Fibroblast of lung (primary cell): ENCODE results near the gene CUL3. TPM values are rescaled to one million over a fixed set of nuclear protein-coding genes. Genes with fewer than 3 reads are reported as not detected.

Experiments used
- DNase-seq, 2 donors: peaks; one replicate each; pipeline versions ENCODE4 v3.0.0 to v3.0.0-alpha.2; 2010; ENCODE audit warnings: low read depth in 2 of 2
- H2AFZ ChIP-seq: 2 replicates; pipeline ENCODE4 v1.5.1; 2012; ENCODE audit warnings: low read length, control low read depth, inconsistent platforms
- H3K27ac ChIP-seq: 2 replicates; pipeline ENCODE4 v1.5.1; 2011; ENCODE audit warnings: low read length, control low read depth; ENCODE audit not compliant: insufficient read depth
- H3K27me3 ChIP-seq: 2 replicates; pipeline ENCODE4 v1.5.1; 2011; ENCODE audit warnings: mild to moderate bottlenecking, low read length; ENCODE audit not compliant: control insufficient read depth, insufficient read depth
- H3K36me3 ChIP-seq: 2 replicates; pipeline ENCODE4 v1.5.1; 2011; ENCODE audit warnings: low read length; ENCODE audit not compliant: control insufficient read depth, insufficient read depth
- H3K4me1 ChIP-seq: 2 replicates; pipeline ENCODE4 v1.5.1; 2011; ENCODE audit warnings: low read length; ENCODE audit not compliant: control insufficient read depth, insufficient read depth; ENCODE audit errors: extremely low read depth
- H3K4me2 ChIP-seq: 2 replicates; pipeline ENCODE4 v1.5.1; 2011; ENCODE audit warnings: low read length, control low read depth; ENCODE audit not compliant: insufficient read depth; ENCODE audit errors: extremely low read depth
- H3K4me3 ChIP-seq, 4 experiments: fragments of 200-600 bp in 1 of 4; sonication (generic) in 1 of 4; replicated peaks in 1 of 4; 2 replicates each; pipeline ENCODE4 v1.5.1; 2011 to 2016; ENCODE audit warnings: low read length in 4 of 4, low read depth in 3 of 4, mild to moderate bottlenecking in 3 of 4, control low read depth in 2 of 4, inconsistent platforms in 1 of 4, mixed read lengths in 1 of 4; ENCODE audit not compliant: insufficient read depth in 1 of 4; ENCODE audit errors: control extremely low read depth in 1 of 4
- H3K79me2 ChIP-seq: 2 replicates; pipeline ENCODE4 v1.5.1; 2012; ENCODE audit warnings: mild to moderate bottlenecking, low read length, inconsistent platforms; ENCODE audit not compliant: control insufficient read depth, insufficient read depth
- H3K9ac ChIP-seq: 2 replicates; pipeline ENCODE4 v1.5.1; 2011; ENCODE audit warnings: mild to moderate bottlenecking, low read length, control low read depth; ENCODE audit not compliant: insufficient read depth
- H3K9me3 ChIP-seq: 2 replicates; pipeline ENCODE4 v1.5.1; 2012; ENCODE audit warnings: low read depth, low read length; ENCODE audit not compliant: control insufficient read depth, insufficient read depth
- H4K20me1 ChIP-seq: 2 replicates; pipeline ENCODE4 v1.5.1; 2011; ENCODE audit warnings: low read length; ENCODE audit not compliant: control insufficient read depth, insufficient read depth; ENCODE audit errors: extremely low read depth
- EZH2 ChIP-seq: IDR thresholded peaks from 2 replicates; pipeline ENCODE4 v1.5.1; 2012; ENCODE audit warnings: low read length, control low read depth, mild to moderate bottlenecking; ENCODE audit errors: missing control alignments
- polyA plus RNA-seq, 2 donors: library from polyadenylated mRNA; depleted of rRNA in 1 of 2; stranded (reverse) in 1 of 2; unstranded in 1 of 2; fragments of >200 nt; gene quantifications; 2 replicates each; pipeline ENCODE4 v1.2.1, GENCODE V29; 2011 to 2012; ENCODE audit warnings: missing spikeins in 1 of 2
- total RNA-seq: library from RNA; depleted of rRNA; stranded (reverse); fragments of >200 nt; gene quantifications from 2 replicates; pipeline ENCODE4 v1.2.1, GENCODE V29; 2014
- TF ChIP-seq, protein P1 (sequence below), 2 donors: IDR thresholded peaks in 1 of 2; conservative IDR thresholded peaks in 1 of 2; 1 replicate in 1 of 2; 2 replicates in 1 of 2; pipeline ENCODE4 v1.5.1; 2011 to 2012; ENCODE audit warnings: low read length in 2 of 2, control low read depth in 1 of 2, inconsistent platforms in 1 of 2, low read depth in 1 of 2, mild to moderate bottlenecking in 1 of 2

Gene CUL3
- total and polyA plus RNA-seq, 2 donors (not counting 1 experiment from before 2014, with no cell fraction given): 65.3 to 69.7 TPM

DNA sequence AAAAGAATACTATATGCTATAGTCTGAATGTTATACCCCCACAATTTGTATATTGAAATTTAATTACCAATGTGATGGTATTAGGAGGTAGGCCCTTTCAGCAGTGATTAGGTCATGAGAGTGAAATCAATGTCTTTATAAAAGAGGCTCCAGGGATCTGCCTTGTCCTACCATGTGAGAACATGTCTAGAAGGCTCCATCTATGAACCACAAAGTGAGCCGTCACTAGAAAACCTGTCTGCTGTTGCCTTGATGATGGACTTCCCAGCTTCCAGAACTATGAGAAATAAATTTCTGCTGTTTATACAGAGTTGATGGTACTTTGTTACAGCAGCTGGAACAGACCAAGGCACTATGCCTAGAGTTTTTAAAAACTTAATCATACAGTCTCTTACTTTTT, 136.9 kb downstream of the CUL3 start:
- Histone ChIP-seq H3K4me2 (no peak overlapping the region), H3K4me3 (no peak overlapping the region), H4K20me1 (no peaks in the 10 kb centered on the region), H2AFZ (no peak overlapping the region), H3K9me3 (no peaks in the 10 kb centered on the region), H3K9ac (no peak overlapping the region), H3K27ac (no peak overlapping the region), H3K79me2 (no peaks in the 10 kb centered on the region), H3K36me3 (no peaks in the 10 kb centered on the region), H3K4me1 (no peaks in the 10 kb centered on the region), H3K27me3 (no peaks in the 10 kb centered on the region)
- TF ChIP-seq, protein P1, sequence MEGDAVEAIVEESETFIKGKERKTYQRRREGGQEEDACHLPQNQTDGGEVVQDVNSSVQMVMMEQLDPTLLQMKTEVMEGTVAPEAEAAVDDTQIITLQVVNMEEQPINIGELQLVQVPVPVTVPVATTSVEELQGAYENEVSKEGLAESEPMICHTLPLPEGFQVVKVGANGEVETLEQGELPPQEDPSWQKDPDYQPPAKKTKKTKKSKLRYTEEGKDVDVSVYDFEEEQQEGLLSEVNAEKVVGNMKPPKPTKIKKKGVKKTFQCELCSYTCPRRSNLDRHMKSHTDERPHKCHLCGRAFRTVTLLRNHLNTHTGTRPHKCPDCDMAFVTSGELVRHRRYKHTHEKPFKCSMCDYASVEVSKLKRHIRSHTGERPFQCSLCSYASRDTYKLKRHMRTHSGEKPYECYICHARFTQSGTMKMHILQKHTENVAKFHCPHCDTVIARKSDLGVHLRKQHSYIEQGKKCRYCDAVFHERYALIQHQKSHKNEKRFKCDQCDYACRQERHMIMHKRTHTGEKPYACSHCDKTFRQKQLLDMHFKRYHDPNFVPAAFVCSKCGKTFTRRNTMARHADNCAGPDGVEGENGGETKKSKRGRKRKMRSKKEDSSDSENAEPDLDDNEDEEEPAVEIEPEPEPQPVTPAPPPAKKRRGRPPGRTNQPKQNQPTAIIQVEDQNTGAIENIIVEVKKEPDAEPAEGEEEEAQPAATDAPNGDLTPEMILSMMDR (conservative IDR thresholded peaks at IDR 0.05 in 1 of 2, IDR thresholded peaks at IDR 0.05 in 1 of 2; ENCODE audit: low read depth in 1 of 2, low read length in 2 of 2): no peak
- TF ChIP-seq EZH2: no peak
- DNase-seq: no peak

DNA sequence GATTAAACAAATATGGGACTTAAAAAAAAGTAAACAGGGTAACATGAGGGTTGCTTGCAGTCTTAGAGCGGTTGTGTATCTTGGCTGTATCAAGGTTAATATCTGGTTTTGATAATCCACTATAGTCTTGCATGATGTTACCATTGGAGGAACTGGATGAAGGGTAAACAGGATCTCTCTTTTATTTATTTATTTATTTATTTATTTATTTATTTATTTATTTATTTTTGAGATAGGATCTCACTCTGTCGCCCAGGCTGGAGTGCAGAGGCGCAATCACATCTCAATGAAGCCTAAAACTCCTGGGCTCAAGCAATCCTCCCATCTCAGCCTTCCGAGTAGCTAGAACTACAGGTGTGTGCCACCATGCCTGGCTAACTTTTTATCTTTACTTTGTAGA, 140.4 kb downstream of the CUL3 start:
- no peak overlapping the region for H3K4me3 ChIP-seq
- H3K36me3 ChIP-seq: no peaks in the 10 kb centered on the region
- H3K9ac ChIP-seq: no peak overlapping the region
- TF ChIP-seq EZH2: no peak
- TF ChIP-seq, protein P1 (conservative IDR thresholded peaks at IDR 0.05 in 1 of 2, IDR thresholded peaks at IDR 0.05 in 1 of 2; ENCODE audit: low read depth in 1 of 2, low read length in 2 of 2): no peak
- H3K4me1 ChIP-seq: no peaks in the 10 kb centered on the region
- no peak overlapping the region for H2AFZ ChIP-seq
- no peak overlapping the region for H3K27ac ChIP-seq
- H3K4me2 ChIP-seq: no peak overlapping the region
- H4K20me1 ChIP-seq: no peaks in the 10 kb centered on the region
- H3K27me3 ChIP-seq: peaks cover 3% of the 10 kb centered on the region
- H3K79me2 ChIP-seq: no peaks in the 10 kb centered on the region
- H3K9me3 ChIP-seq: no peaks in the 10 kb centered on the region
- no peak for DNase-seq

- no peak for DNase-seq
- no peaks in the 10 kb centered on the region for H4K20me1 ChIP-seq
- H3K4me1 ChIP-seq: no peaks in the 10 kb centered on the region
- no peak overlapping the region for H2AFZ ChIP-seq
- no peak overlapping the region for H3K9ac ChIP-seq
- TF ChIP-seq, protein P1 (conservative IDR thresholded peaks at IDR 0.05 in 1 of 2, IDR thresholded peaks at IDR 0.05 in 1 of 2; ENCODE audit: low read depth in 1 of 2, low read length in 2 of 2): no peak
- TF ChIP-seq EZH2: no peak
- H3K4me2 ChIP-seq: no peak overlapping the region
- H3K27ac ChIP-seq: no peak overlapping the region
- H3K9me3 ChIP-seq: no peaks in the 10 kb centered on the region
- no peaks in the 10 kb centered on the region for H3K79me2 ChIP-seq
- peaks cover 3% of the 10 kb centered on the region for H3K27me3 ChIP-seq
- no peaks in the 10 kb centered on the region for H3K36me3 ChIP-seq
- no peak overlapping the region for H3K4me3 ChIP-seq
Measured at GRCh38 chr2:224444021-224444420, 141.1 kb downstream of the CUL3 start.
